Measurements from ENCODE around the gene RNU1-4. TPM values are rescaled to one million over a fixed set of nuclear protein-coding genes. Genes with fewer than 3 reads are reported as not detected.

The RNU1-4 gene
- under 0.01 TPM in 2 replicates for total RNA-seq

GRCh38 chr1:16740047-16740964 is at the start of gene RNU1-4:
RNU1-4 (plus strand) TSS chr1:16740516.

Other genes starting within 250 kb of the RNU1-4 start
- under 0.01 TPM in 2 replicates for gene RNU1-1, start 226.2 kb upstream of the RNU1-4 start, total RNA-seq
- 39.2 and 107 TPM in 2 replicates for gene NBPF1, start 127.0 kb upstream of the RNU1-4 start, total RNA-seq
- under 0.01 TPM in 2 replicates for gene RNU1-3, start 73.6 kb upstream of the RNU1-4 start, total RNA-seq
- gene RNU1-2, start 155.5 kb downstream of the RNU1-4 start, total RNA-seq: under 0.01 TPM in 2 replicates
- 14.2 and 20.5 TPM in 2 replicates for gene CROCC, start 181.4 kb downstream of the RNU1-4 start, total RNA-seq
- gene MFAP2, start 240.1 kb downstream of the RNU1-4 start, total RNA-seq: 34.6 and 44.5 TPM in 2 replicates